GM23248 (cell line): ENCODE data around the gene PHLDB1. TPM values are rescaled to one million over a fixed set of nuclear protein-coding genes. Genes with fewer than 3 reads are reported as not detected.

Experiments used
- DNase-seq: peaks from one replicate; pipeline ENCODE4 v3.0.0-alpha.2; 2015
- H2AFZ ChIP-seq: fragments of 200-600 bp; sonication (generic); 2 replicates; pipeline ENCODE4 v1.6.1; 2016; ENCODE audit warnings: antibody characterized with exemption
- H3F3A ChIP-seq: fragments of 200-600 bp; sonication (generic); 2 replicates; pipeline ENCODE4 v1.6.1; 2016; ENCODE audit warnings: mild to moderate bottlenecking, antibody characterized with exemption, mixed run types; ENCODE audit not compliant: insufficient read depth
- H3K27ac ChIP-seq: fragments of 200-600 bp; sonication (generic); 2 replicates; pipeline ENCODE4 v1.5.1; 2016; ENCODE audit warnings: mild to moderate bottlenecking
- H3K27me3 ChIP-seq: fragments of 200-600 bp; sonication (generic); replicated peaks from 2 replicates; pipeline ENCODE4 v1.6.1; 2016; ENCODE audit warnings: mild to moderate bottlenecking; ENCODE audit not compliant: insufficient read depth
- H3K36me3 ChIP-seq: fragments of 200-600 bp; sonication (generic); 2 replicates; pipeline ENCODE4 v1.6.1; 2016; ENCODE audit warnings: low read depth, mild to moderate bottlenecking
- H3K4me1 ChIP-seq: fragments of 200-600 bp; sonication (generic); 2 replicates; pipeline ENCODE4 v1.6.1; 2016; ENCODE audit warnings: mild to moderate bottlenecking; ENCODE audit not compliant: insufficient read depth
- H3K4me2 ChIP-seq: fragments of 200-600 bp; sonication (generic); one replicate; pipeline ENCODE4 v1.6.1; 2016; ENCODE audit warnings: mild to moderate bottlenecking; ENCODE audit not compliant: unreplicated experiment
- H3K4me3 ChIP-seq: fragments of 200-600 bp; sonication (generic); 2 replicates; pipeline ENCODE4 v1.5.1; 2016; ENCODE audit warnings: mild to moderate bottlenecking
- H3K79me2 ChIP-seq: fragments of 200-600 bp; sonication (generic); 2 replicates; pipeline ENCODE4 v1.6.1; 2016; ENCODE audit warnings: mild to moderate bottlenecking; ENCODE audit not compliant: insufficient read depth
- H3K9ac ChIP-seq: fragments of 200-600 bp; sonication (generic); 2 replicates; pipeline ENCODE4 v1.6.1; 2016; ENCODE audit warnings: mild to moderate bottlenecking
- H3K9me2 ChIP-seq: fragments of 200-600 bp; sonication (generic); 2 replicates; pipeline ENCODE4 v1.6.1; 2016; ENCODE audit warnings: mixed run types, mild to moderate bottlenecking, moderate library complexity; ENCODE audit not compliant: insufficient read depth
- H3K9me3 ChIP-seq: fragments of 200-600 bp; sonication (generic); one replicate; pipeline ENCODE4 v1.6.1; 2017; ENCODE audit warnings: low read depth
- H4K20me1 ChIP-seq: fragments of 200-600 bp; sonication (generic); 2 replicates; pipeline ENCODE4 v1.6.0; 2016; ENCODE audit not compliant: insufficient read depth
- EZH2 ChIP-seq: fragments of 200-600 bp; sonication (generic); IDR thresholded peaks from 2 replicates; pipeline ENCODE4 v1.6.1; 2018; ENCODE audit warnings: antibody characterized with exemption, mild to moderate bottlenecking; ENCODE audit not compliant: insufficient read depth, poor library complexity, severe bottlenecking
- EZH2phosphoT487 ChIP-seq: fragments of 200-600 bp; sonication (generic); IDR thresholded peaks from 2 replicates; pipeline ENCODE4 v1.6.1; 2018; ENCODE audit warnings: antibody characterized with exemption, moderate library complexity, mild to moderate bottlenecking, low read depth; ENCODE audit not compliant: insufficient read depth
- WGBS, 2 experiments: methylation state at CpG; one replicate each; pipeline ENCODE4 v1.1.6; 2015 to 2017; ENCODE audit warnings: low lambda C conversion rate in 2 of 2, low coverage in 1 of 2; ENCODE audit errors: missing lambda C conversion rate in 2 of 2; 5-methylcytosine and 5-hydroxymethylcytosine counted together
- in situ Hi-C: fragments of 300-500 bp; cut with MboI; formaldehyde crosslinking; loops from 2 replicates; pipeline ENCODE4 v1.15.0; 2020
- polyA plus RNA-seq: library from polyadenylated mRNA; unstranded; fragments of >200 nt; fragmentation: Nextera tagmentation; extraction: Ambion mirVana; gene quantifications from 2 replicates; pipeline ENCODE4 v1.2.1, GENCODE V29; 2016
- total RNA-seq: library from RNA; depleted of rRNA; stranded (reverse); fragments of >200 nt; shearing (Covaris generic); gene quantifications from 2 replicates; pipeline ENCODE4 v1.2.3, GENCODE V29; 2014

PHLDB1 gene
- total and polyA plus RNA-seq, 2 experiments from 2014 or later = 91.7 to 102 TPM

GRCh38 chr11:118691926-118692830, 84.8 kb downstream of the PHLDB1 start:
- Histone ChIP-seq H4K20me1 (no peaks in the 10 kb centered on the region), H3K79me2 (no peaks in the 10 kb centered on the region), H3K4me2 (no peak overlapping the region), H3K36me3 (no peaks in the 10 kb centered on the region), H3K9me2 (no peaks in the 10 kb centered on the region), H2AFZ (peak overlapping the region; percentile 18; the same call in 1 of the 2 replicates), H3K27me3 (no peaks in the 10 kb centered on the region), H3F3A (no peaks in the 10 kb centered on the region), H3K4me3 (no peak overlapping the region), H3K27ac (no peak overlapping the region), H3K9ac (no peak overlapping the region), H3K4me1 (0 out of 2 replicates have a peak, but pooled peaks cover 6% of the 10 kb centered on the region), H3K9me3 (no peaks in the 10 kb centered on the region)
- WGBS, 2 experiments = 76 to 79% methylated on average over 15 of the region's 15 CpGs
- in situ Hi-C loops = loop anchor here (10.0 kb wide), 1 partner anchor 253 kb away; no protein-coding TSS in a partner anchor
- no peak for TF ChIP-seq EZH2
- TF ChIP-seq EZH2phosphoT487 = no peak
- DNase-seq = peak; percentile 60

DNA sequence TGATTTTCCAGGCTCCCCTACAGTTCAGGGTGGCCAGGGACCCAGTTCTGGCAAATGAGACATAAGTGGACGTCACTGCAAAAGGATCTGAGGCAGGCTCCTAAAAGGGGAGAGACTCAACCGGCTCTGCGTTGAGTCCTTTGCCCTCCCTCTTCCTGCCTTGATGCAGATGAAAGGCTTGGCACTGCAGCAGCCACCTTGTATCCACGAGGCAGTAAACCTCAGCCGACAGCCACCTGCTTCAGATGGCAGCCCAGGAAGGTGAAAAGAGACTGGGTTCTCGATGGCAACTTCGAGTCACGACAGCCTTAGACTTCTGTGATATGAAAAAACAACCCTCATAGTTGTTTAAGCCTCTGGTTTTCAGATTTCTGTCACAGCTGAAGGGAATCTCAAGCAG, 86.8 kb downstream of the PHLDB1 start:
- WGBS, 2 experiments = 70 to 73% methylated on average over 8 of the region's 8 CpGs
- in situ Hi-C loops = loop anchor here (10.0 kb wide), 1 partner anchor 251 kb away; no protein-coding TSS in a partner anchor

DNA sequence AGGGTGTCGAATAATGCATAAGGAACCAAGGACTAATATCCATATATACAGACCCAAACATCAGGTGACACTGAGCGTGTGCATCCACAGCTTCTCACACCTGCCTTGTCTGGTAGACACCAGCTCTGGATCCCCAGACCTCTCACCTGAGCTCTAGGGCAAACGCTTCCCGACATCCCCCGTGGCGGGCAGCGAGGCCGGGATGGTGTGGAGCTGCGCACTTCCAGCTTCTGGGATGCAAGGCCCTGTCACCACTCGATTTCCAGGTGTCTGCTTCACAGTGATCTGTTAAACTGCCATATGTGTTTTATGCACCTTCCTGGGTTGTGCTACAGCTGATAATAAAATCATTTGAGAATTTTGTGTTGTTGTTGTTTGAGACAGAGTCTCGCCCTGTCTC, 87.4 kb downstream of the PHLDB1 start:
- WGBS, 2 experiments = 73 to 80% methylated on average over 11 of the region's 11 CpGs
- Histone ChIP-seq H3K79me2 (no peaks in the 10 kb centered on the region), H3F3A (no peaks in the 10 kb centered on the region), H3K36me3 (no peaks in the 10 kb centered on the region), H3K4me3 (no peak overlapping the region), H3K9me2 (no peaks in the 10 kb centered on the region), H4K20me1 (no peaks in the 10 kb centered on the region), H3K9me3 (no peaks in the 10 kb centered on the region), H3K4me2 (no peak overlapping the region), H2AFZ (no peak overlapping the region), H3K4me1 (0 out of 2 replicates have a peak, but pooled peaks cover 6% of the 10 kb centered on the region), H3K9ac (no peak overlapping the region), H3K27ac (no peak overlapping the region), H3K27me3 (no peaks in the 10 kb centered on the region)
- no peak for DNase-seq
- TF ChIP-seq EZH2phosphoT487 = no peak
- no peak for TF ChIP-seq EZH2
- in situ Hi-C loops = loop anchor here (10.0 kb wide), 1 partner anchor 250 kb away; no protein-coding TSS in a partner anchor

More for the DNA sequence above, 86.8 kb downstream of the PHLDB1 start:
- no peak overlapping the region for H2AFZ ChIP-seq
- no peaks in the 10 kb centered on the region for H4K20me1 ChIP-seq
- H3K36me3 ChIP-seq = no peaks in the 10 kb centered on the region
- no peak overlapping the region for H3K9ac ChIP-seq
- no peaks in the 10 kb centered on the region for H3K9me3 ChIP-seq
- H3K4me1 ChIP-seq = 0 out of 2 replicates have a peak, but pooled peaks cover 6% of the 10 kb centered on the region
- no peaks in the 10 kb centered on the region for H3F3A ChIP-seq
- TF ChIP-seq EZH2phosphoT487 (no peak), EZH2 (no peak)
- DNase-seq = no peak
- no peaks in the 10 kb centered on the region for H3K9me2 ChIP-seq
- H3K27me3 ChIP-seq = no peaks in the 10 kb centered on the region
- no peak overlapping the region for H3K4me3 ChIP-seq
- no peak overlapping the region for H3K4me2 ChIP-seq
- H3K79me2 ChIP-seq = no peaks in the 10 kb centered on the region
- H3K27ac ChIP-seq = no peak overlapping the region

GRCh38 chr11:118696673-118697226, 89.3 kb downstream of the PHLDB1 start:
- 80 to 82% methylated on average over 7 of the region's 7 CpGs for WGBS, 2 experiments
- peak; percentile 8 for DNase-seq
- H4K20me1 ChIP-seq = no peaks in the 10 kb centered on the region
- 0 out of 2 replicates have a peak, but pooled peaks cover 5% of the 10 kb centered on the region for H3K4me1 ChIP-seq
- H3K27ac ChIP-seq = no peak overlapping the region
- H2AFZ ChIP-seq = no peak overlapping the region
- H3K36me3 ChIP-seq = no peaks in the 10 kb centered on the region
- H3K9me2 ChIP-seq = no peaks in the 10 kb centered on the region
- no peaks in the 10 kb centered on the region for H3F3A ChIP-seq
- H3K4me2 ChIP-seq = no peak overlapping the region
- H3K9me3 ChIP-seq = no peaks in the 10 kb centered on the region
- H3K9ac ChIP-seq = no peak overlapping the region
- in situ Hi-C loops = loop anchor here (10.0 kb wide), 1 partner anchor 248 kb away; no protein-coding TSS in a partner anchor
- H3K79me2 ChIP-seq = no peaks in the 10 kb centered on the region
- no peaks in the 10 kb centered on the region for H3K27me3 ChIP-seq
- no peak for TF ChIP-seq EZH2
- no peak for TF ChIP-seq EZH2phosphoT487
- H3K4me3 ChIP-seq = no peak overlapping the region
